Measurements from ENCODE around the gene KLF16.

KLF16 gene

GRCh38 chr19:1866693-1867348 lies 3.4 kb upstream of the KLF16 start:
- no peak for DNase-seq

DNA sequence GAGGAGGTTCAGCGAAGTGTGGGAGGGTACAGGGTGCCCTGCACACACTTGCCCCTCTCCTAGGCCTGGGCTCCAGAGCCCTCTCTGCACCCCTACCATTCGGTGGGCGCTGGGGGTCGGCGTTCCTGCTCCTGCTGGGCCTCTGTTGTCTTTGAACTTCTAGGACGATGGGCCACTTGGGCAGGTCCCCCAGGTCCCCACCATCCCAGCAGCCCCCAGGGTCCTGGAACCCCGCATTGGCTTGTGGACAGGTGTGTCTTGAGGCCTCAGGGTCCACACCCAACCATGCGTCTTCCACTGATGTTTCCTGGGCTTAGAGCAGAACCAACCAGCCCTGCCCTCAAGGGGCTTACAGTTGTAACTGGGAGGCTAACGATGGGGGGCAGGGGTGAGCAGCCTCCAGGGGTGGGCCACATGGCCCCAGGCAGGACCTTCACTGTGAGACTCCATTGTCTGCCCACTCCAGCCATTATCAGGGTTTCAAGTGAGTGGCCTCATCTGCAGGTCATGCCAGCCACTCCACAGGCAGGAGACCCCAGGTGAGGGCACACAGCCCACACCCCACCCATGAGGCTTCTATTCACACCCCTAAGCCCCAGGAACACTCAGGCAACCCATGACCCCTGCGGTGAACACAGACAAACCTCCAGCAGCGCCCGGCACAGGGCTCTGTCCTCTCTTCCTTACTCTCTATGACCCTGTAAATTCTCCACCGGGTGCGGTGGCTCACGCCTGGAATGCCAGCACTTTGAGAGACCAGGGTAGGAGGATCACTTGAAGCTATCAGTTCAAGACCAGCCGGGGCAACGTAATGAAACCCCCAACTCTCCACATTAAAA lies 2.0 kb upstream of the KLF16 start:
- no peak for DNase-seq

GRCh38 chr19:1864480-1865171 lies 1.2 kb upstream of the KLF16 start:
- DNase-seq = no peak

- peak; percentile 93 for DNase-seq
Observed at GRCh38 chr19:1863638-1864479, 480 bp upstream of the KLF16 start.

DNA sequence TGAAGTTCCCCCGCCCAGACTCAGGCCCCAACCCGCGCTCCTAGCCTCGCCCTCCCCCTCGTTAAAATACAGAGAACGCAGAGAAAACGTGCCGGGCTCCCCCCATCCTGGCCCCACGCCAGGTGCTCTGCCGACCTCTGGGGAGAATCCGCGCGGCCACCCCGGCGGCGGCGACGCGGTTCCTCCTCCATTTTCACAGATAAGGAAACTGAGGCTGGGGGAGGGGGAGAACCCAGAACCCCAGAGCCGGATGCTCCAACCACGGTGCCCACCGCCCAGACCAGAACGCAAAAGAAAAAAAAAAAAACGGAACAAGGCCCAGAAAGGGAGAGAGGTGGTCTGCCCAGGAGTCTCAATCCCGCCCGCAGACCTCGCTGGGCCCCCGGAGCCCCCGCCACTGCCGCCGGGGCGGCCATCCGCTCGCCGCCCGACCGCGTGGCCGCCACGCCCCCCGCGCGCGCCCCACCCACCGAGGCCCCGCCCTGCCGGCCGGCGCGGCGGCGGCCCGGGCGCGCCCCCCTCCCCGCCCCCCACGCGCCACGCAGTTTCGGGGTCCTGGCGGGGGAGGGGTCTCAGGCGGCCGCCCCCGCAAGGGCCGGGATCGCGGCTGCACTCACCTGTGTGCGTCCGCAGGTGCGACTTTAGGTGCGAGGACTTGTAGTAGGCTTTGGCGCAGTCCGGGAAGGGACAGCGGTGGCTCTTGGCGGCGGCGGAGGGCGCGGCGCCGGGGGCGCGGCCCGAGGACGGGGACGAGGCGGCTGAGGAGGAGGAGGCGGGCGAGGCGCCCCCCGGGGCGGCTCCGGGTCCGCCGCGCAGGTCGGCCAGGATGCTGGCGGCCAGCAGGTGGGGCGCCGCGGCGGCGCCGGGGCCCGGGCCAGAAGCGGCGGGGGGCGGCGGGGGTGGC lies 703 bp downstream of the KLF16 start:
- no peak for DNase-seq

DNA sequence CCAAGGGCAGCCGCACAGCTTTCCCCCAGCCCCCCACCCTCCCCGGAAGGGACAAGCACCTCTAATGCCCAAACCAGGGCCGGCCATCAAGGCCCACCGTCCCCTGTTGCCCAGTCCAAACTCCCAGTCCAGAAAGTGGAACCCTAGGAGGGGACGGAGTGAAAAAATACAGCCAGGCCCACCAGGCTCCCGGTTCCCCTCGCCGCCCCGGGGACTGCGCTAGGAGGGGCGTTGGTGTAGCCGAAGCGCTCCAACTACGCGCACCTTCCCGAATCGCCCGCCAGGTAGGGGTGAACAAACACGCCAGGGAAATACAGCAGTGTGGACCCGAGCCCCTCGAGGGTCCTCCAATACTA lies 1.3 kb downstream of the KLF16 start:
- DNase-seq = no peak

- no peak for DNase-seq
Observed at GRCh38 chr19:1861599-1862031, 1.8 kb downstream of the KLF16 start.

DNA sequence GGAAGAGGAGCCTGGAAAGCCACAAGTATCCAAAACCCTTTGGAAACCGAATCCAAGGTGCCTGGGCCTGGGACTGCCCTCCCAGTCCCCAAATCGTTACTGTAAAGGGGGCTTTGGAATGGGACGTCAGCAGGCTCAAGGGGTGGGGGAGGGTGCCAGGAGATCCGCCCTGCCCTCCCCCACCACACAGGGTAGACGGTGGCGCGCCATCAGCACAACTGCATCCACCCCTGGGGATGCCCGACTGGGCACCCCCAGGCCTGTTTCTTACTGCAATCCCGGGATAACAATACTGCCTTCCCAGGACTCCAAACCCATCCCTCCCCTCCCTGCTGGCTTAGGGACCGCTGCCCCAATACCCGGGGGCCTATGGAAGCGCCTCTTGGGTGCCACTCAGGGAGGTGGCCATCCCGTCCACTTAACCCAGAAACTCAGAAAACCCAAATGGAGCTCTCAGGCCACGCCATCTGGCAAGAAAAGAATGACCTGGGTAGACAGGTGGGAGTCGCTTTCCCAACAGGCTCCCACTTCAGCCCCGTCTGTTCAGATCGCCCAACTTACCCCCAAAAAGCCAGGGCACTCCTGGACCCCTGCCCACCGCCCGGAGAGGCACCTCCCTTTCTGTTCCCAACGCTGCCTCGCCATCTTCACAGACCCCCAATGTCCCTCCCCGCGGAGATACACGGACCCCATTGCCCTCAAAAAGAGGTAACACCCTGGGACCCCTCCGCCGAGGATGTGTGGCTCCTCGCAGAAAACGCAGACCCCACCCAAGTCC lies 2.4 kb downstream of the KLF16 start:
- DNase-seq = no peak

- no peak for DNase-seq
Observed at GRCh38 chr19:1860042-1860775, 3.2 kb downstream of the KLF16 start.

DNA sequence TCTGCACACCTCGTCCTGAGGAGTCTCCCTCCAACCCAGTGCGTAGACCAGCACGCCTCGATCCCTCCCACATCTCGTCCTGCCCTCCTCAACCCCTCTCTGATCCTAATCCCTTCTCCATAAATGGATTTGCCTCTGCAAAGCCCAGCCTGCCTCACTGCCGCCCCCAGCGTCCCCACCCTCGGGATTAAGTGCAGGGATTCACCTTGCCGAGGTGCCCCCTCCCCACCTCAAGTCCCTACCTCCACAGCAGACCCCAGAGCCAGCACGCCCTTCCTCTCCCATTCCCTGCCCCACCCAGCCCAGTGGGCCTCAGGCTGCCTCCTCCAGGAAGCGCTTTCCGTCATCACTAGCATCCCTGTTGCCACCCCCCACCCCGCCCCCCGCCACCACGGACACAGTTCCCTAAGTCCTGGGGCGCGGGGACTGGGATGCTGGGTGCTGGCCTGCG lies 4.0 kb downstream of the KLF16 start:
- no peak for DNase-seq

- DNase-seq = no peak
Observed at GRCh38 chr19:1858412-1859081, 4.8 kb downstream of the KLF16 start.

GRCh38 chr19:1857648-1858326 lies 5.6 kb downstream of the KLF16 start:
- no peak for DNase-seq

DNA sequence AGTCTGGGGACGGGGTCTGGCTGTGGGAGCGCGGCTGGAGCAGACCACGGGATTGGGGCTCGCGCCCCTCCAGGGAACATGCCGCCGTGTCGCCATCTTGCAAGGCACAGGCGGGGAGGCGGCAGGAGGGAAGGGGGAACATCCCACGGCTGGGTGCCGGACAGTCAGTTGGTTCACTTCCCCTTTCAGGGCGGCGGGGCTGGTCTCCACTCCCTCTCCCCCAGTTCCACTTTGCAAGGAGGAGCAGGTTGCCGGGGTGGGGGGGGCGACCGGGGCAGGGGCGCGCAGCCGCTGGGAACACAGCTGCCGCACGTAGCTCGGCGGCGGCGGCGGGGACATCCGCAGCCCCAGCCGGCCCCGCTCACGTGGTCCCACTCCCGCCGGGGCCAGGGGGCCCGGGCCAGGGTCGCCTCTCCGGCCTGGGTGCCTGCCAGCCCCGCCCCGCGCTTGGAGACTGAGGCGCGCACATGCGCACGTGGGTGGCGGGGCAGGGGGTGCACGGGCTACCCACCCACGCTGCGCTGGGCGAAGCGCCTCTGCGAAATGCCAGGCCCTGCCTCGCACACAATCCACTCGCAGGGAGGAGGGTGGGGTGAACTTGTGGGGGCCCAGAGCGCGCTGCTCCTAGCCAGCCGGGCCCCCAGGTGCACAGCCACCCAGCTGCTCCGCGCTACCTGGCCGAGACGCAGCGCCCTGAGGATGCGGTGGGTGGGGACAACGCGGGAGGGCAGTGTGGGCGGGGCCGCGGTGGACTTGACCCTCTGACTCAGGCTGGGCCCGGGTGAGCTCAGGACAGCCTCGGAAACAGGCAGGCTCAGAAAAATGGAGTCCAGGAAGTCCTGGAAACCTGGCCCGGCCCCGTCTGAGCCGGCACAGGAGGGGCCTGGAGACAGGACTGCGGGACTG lies 6.4 kb downstream of the KLF16 start:
- no peak for DNase-seq

DNA sequence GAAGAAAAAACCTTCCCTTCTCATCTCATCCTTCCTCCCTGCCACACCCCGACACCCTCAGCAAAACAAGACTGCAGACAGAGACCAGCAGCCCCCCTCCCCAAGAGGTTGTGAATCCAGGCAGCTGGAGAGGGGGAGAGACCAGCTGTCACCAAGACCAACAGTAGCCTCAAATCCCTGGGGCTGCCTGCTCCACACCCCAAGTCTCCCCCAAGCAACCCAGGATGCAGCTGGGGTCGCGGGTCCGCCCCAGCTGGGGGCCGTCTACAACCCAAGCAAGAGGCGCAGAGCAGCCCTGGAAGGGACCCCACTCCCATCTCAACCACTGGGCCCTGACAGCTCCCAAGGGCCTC lies 7.1 kb downstream of the KLF16 start:
- no peak for DNase-seq

DNA sequence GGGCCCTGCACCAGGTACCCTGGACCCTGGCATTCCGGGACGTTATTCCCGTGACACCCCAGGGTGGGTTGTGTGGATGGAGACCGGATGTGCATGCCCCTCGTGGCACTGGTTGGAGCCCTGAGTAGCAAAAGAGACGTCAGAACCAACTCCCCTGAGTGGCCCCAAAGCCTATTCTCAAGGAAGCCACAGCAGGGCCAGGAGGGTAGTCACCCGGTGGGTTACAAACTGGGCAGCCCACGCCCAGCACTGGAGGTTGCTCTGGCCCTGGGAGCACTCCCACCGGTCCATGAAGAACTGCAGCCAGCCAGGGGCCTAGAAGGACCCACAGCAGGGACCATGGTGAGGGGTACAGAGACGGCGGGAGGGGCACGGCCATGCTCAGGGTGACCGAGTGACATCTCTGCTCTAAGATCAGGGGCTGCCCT lies 7.5 kb downstream of the KLF16 start:
- no peak for DNase-seq

- DNase-seq = no peak
Observed at GRCh38 chr19:1855040-1855827, 8.1 kb downstream of the KLF16 start.

- no peak for DNase-seq
Observed at GRCh38 chr19:1854542-1855039, 8.8 kb downstream of the KLF16 start.

Measured in NCI-H2107 (cell line).